WTC11 (cell line): ENCODE data around the gene SYNGR3.

Experiments
- CTCF ChIP-seq: fragments of 200-600 bp; IDR thresholded peaks from 2 replicates; pipeline ENCODE4 v1.8.0; 2022; ENCODE audit warnings: antibody characterized with exemption
- KAT7 ChIP-seq: sonication (generic); formaldehyde crosslinking; IDR thresholded peaks from 2 replicates; pipeline ENCODE4 v1.8.1; 2023; ENCODE audit warnings: missing genetic modification reagents, mild to moderate bottlenecking, borderline replicate concordance
- USF1 ChIP-seq: sonication (generic); formaldehyde crosslinking; IDR thresholded peaks from 2 replicates; pipeline ENCODE4 v1.8.0; 2022; ENCODE audit warnings: mild to moderate bottlenecking, missing genetic modification reagents
- TF ChIP-seq, protein P1 (sequence below): sonication (generic); formaldehyde crosslinking; IDR thresholded peaks from 2 replicates; pipeline ENCODE4 v1.8.1; 2022; ENCODE audit warnings: mild to moderate bottlenecking, moderate library complexity, missing genetic modification reagents

DNA sequence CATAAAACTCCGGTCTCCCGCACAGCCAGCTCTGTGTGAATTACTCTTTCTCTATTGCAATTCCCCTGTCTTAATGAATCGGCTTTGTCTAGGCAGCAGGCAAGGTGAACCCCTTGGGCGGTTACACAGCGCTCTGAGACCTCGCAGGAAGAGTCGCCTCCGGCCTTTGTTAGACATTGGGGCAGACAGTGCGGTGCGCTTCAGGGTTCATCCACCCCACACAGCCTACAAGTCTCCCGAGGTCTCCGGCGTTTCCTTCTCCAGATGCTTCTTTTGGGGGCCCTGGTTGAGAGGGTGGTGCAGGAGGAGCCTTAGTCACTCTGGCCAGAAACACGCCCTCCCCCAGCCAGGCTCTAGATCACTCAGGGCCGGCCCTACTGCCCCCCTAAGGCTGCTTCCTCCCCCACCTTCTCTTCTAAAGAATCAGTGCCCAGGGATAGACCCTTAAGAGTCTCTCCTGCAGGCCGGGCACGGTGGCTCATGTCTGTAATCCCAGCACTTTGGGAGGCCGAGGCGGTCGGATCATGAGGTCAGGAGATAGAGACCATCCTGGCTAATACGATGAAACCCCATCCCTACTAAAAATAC lies 45.1 kb upstream of the SYNGR3 start:
- TF ChIP-seq CTCF (no peak), KAT7 (CRISPR knock-in tag) (no peak), USF1 (no peak)
- TF ChIP-seq, protein P1, sequence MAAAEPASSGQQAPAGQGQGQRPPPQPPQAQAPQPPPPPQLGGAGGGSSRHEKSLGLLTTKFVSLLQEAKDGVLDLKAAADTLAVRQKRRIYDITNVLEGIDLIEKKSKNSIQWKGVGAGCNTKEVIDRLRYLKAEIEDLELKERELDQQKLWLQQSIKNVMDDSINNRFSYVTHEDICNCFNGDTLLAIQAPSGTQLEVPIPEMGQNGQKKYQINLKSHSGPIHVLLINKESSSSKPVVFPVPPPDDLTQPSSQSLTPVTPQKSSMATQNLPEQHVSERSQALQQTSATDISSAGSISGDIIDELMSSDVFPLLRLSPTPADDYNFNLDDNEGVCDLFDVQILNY (CRISPR knock-in tag): no peak
